H1 (cell line): Measurements from ENCODE around the gene MAPK9. TPM values are rescaled to one million over a fixed set of nuclear protein-coding genes. Genes with fewer than 3 reads are reported as not detected.

Experiments
- CTCF ChIA-PET: fragments of 300-600 bp; sonication (Branson Sonifier 250); formaldehyde crosslinking; loops from one replicate; lab custom pipeline; 2021; ENCODE audit not compliant: partially characterized antibody; lab: Charles Lee
- POLR2A ChIA-PET: fragments of 300-600 bp; sonication (Branson Sonifier 250); formaldehyde crosslinking; loops from one replicate; lab custom pipeline; 2021; ENCODE audit warnings: inconsistent platforms; ENCODE audit not compliant: partially characterized antibody; lab: Charles Lee
- DNase-seq, 2 experiments: peaks; one replicate each; pipeline versions ENCODE4 v3.0.0 to v3.0.0-alpha.2; 2010 to 2022; ENCODE audit warnings: low spot score in 2 of 2, low read depth in 1 of 2, mixed read lengths in 1 of 2
- FAIRE-seq: peaks from 2 replicates; lab custom pipeline; 2011; peaks lifted over from hg19 to GRCh38; lab: Jason Lieb, UNC
- H2AFZ ChIP-seq: 2 replicates; pipeline ENCODE4 v1.8.1; 2012; ENCODE audit warnings: low read length, inconsistent platforms
- H2AK5ac ChIP-seq: 2 replicates; pipeline ENCODE4 v1.6.1; 2013; ENCODE audit warnings: low read depth, low read length
- H2BK120ac ChIP-seq: replicated peaks from 2 replicates; pipeline ENCODE3; 2013; ENCODE audit warnings: low read depth, low read length, inconsistent platforms
- H2BK12ac ChIP-seq: 2 replicates; pipeline ENCODE4 v1.6.1; 2013; ENCODE audit warnings: low read depth, low read length
- H2BK15ac ChIP-seq: 2 replicates; pipeline ENCODE4 v1.6.1; 2013; ENCODE audit warnings: low read length
- H2BK20ac ChIP-seq: 2 replicates; pipeline ENCODE4 v1.6.1; 2013; ENCODE audit warnings: low read length
- H2BK5ac ChIP-seq: 2 replicates; pipeline ENCODE4 v1.6.1; 2013; ENCODE audit warnings: low read depth, low read length
- H3K14ac ChIP-seq: 2 replicates; pipeline ENCODE4 v1.6.1; 2013; ENCODE audit warnings: inconsistent platforms; ENCODE audit not compliant: insufficient read length
- H3K18ac ChIP-seq: 2 replicates; pipeline ENCODE4 v1.6.1; 2013; ENCODE audit warnings: low read length; ENCODE audit errors: extremely low read depth
- H3K23ac ChIP-seq: 2 replicates; pipeline ENCODE4 v1.6.1; 2013; ENCODE audit warnings: inconsistent platforms; ENCODE audit not compliant: insufficient read length
- H3K23me2 ChIP-seq: 2 replicates; pipeline ENCODE4 v1.6.1; 2013; ENCODE audit warnings: low read depth, low read length
- H3K27ac ChIP-seq: 2 replicates; pipeline ENCODE4 v1.6.1; 2011; ENCODE audit warnings: low read depth, low read length, inconsistent platforms
- H3K27me3 ChIP-seq, 4 experiments: replicated peaks in 1 of 4; 1 replicate in 1 of 4; 2 replicates in 3 of 4; pipeline versions ENCODE4 v1.6.1 to v1.8.1; 2011 to 2013; ENCODE audit warnings: low read length in 3 of 4, mild to moderate bottlenecking in 3 of 4, inconsistent platforms in 2 of 4, mixed read lengths in 2 of 4, moderate library complexity in 1 of 4; ENCODE audit not compliant: control insufficient read depth in 3 of 4, insufficient read depth in 3 of 4; ENCODE audit errors: extremely low read depth in 1 of 4
- H3K36me3 ChIP-seq, 4 experiments: 2 replicates each; pipeline versions ENCODE4 v1.6.1 to v1.8.1; 2011 to 2013; ENCODE audit warnings: mild to moderate bottlenecking in 4 of 4, low read length in 3 of 4, moderate library complexity in 2 of 4, control low read depth in 1 of 4, inconsistent platforms in 1 of 4; ENCODE audit not compliant: insufficient read depth in 4 of 4, control insufficient read depth in 2 of 4
- H3K4ac ChIP-seq: replicated peaks from 2 replicates; pipeline ENCODE3; 2013; ENCODE audit warnings: low read length, low read depth, mixed read lengths, inconsistent platforms; ENCODE audit not compliant: insufficient read length
- H3K4me1 ChIP-seq, 4 experiments: replicated peaks in 1 of 4; 1 replicate in 1 of 4; 2 replicates in 3 of 4; pipeline versions ENCODE4 v1.6.1 to v1.8.1; 2011 to 2013; ENCODE audit warnings: low read length in 3 of 4, inconsistent platforms in 2 of 4, mixed read lengths in 1 of 4; ENCODE audit not compliant: insufficient read depth in 4 of 4, control insufficient read depth in 3 of 4
- H3K4me2 ChIP-seq, 2 experiments: 2 replicates each; pipeline versions ENCODE4 v1.6.1 to v1.8.1; 2011 to 2013; ENCODE audit warnings: low read depth in 2 of 2, low read length in 2 of 2, control low read depth in 1 of 2, inconsistent platforms in 1 of 2, mild to moderate bottlenecking in 1 of 2; ENCODE audit not compliant: insufficient read depth in 1 of 2
- H3K4me3 ChIP-seq, 4 experiments: fragments of 200-600, 300-600 bp in 1 of 4; sonication (generic), shearing (Covaris generic), sonication (Bioruptor Twin) in 1 of 4; 2 replicates each; pipeline versions ENCODE4 v1.5.1 to v1.8.1; 2011 to 2016; ENCODE audit warnings: low read length in 4 of 4, low read depth in 3 of 4, control low read depth in 2 of 4, inconsistent platforms in 2 of 4, mild to moderate bottlenecking in 2 of 4, mixed read lengths in 1 of 4, moderate library complexity in 1 of 4; ENCODE audit not compliant: insufficient read depth in 2 of 4; ENCODE audit errors: extremely low read depth in 1 of 4
- H3K56ac ChIP-seq: replicated peaks from 2 replicates; pipeline ENCODE3; 2013; ENCODE audit warnings: low read depth, mild to moderate bottlenecking, mixed read lengths, low read length, inconsistent platforms; ENCODE audit not compliant: insufficient read length
- H3K79me1 ChIP-seq: 2 replicates; pipeline ENCODE4 v1.6.1; 2013; ENCODE audit warnings: low read depth, low read length, control low read depth
- H3K79me2 ChIP-seq, 2 experiments: 2 replicates each; pipeline versions ENCODE4 v1.6.1 to v1.8.1; 2012 to 2013; ENCODE audit warnings: low read length in 2 of 2, mild to moderate bottlenecking in 2 of 2, inconsistent platforms in 1 of 2; ENCODE audit not compliant: insufficient read depth in 2 of 2, control insufficient read depth in 1 of 2
- H3K9ac ChIP-seq, 4 experiments: replicated peaks in 1 of 4; 1 replicate in 1 of 4; 2 replicates in 3 of 4; pipeline versions ENCODE4 v1.6.1 to v1.8.1; 2011 to 2013; ENCODE audit warnings: low read depth in 3 of 4, low read length in 3 of 4, control low read depth in 2 of 4, mild to moderate bottlenecking in 2 of 4, moderate library complexity in 2 of 4, inconsistent platforms in 1 of 4; ENCODE audit errors: extremely low read depth in 1 of 4
- H3K9me3 ChIP-seq, 2 experiments: 2 replicates each; pipeline versions ENCODE4 v1.6.1 to v1.8.1; 2012 to 2013; ENCODE audit warnings: mild to moderate bottlenecking in 2 of 2, moderate library complexity in 2 of 2, control low read depth in 1 of 2, inconsistent platforms in 1 of 2, low read depth in 1 of 2, low read length in 1 of 2, mixed read lengths in 1 of 2; ENCODE audit not compliant: insufficient read depth in 2 of 2
- H4K20me1 ChIP-seq, 2 experiments: replicated peaks in 1 of 2; 2 replicates each; pipeline versions ENCODE3 to v1.8.1; 2011 to 2013; ENCODE audit warnings: inconsistent platforms in 2 of 2, low read length in 2 of 2, mild to moderate bottlenecking in 1 of 2; ENCODE audit not compliant: insufficient read depth in 2 of 2, control insufficient read depth in 1 of 2
- H4K5ac ChIP-seq: 2 replicates; pipeline ENCODE4 v1.6.1; 2013; ENCODE audit warnings: low read length, low read depth, mixed read lengths, inconsistent platforms; ENCODE audit not compliant: insufficient read length
- H4K8ac ChIP-seq: 2 replicates; pipeline ENCODE4 v1.8.0; 2013; ENCODE audit warnings: mild to moderate bottlenecking, moderate library complexity, low read length, inconsistent platforms; ENCODE audit not compliant: insufficient read depth; ENCODE audit errors: extremely low read depth
- H4K91ac ChIP-seq: replicated peaks from 2 replicates; pipeline ENCODE3; 2013; ENCODE audit warnings: low read length, mixed read lengths, inconsistent platforms; ENCODE audit not compliant: insufficient read length
- TCF12 ChIP-seq: IDR thresholded peaks from 2 replicates; pipeline ENCODE4 v1.6.1; 2011; ENCODE audit warnings: low read depth, mild to moderate bottlenecking, low read length
- WGBS, 2 experiments: shearing (Covaris generic) in 1 of 2; methylation state at CpG; one replicate each; pipeline versions ENCODE4 v1.1.6 to v1.1.7; 2013 to 2015; ENCODE audit warnings: low lambda C conversion rate in 2 of 2, mixed read lengths in 2 of 2, inconsistent platforms in 1 of 2, low coverage in 1 of 2, missing lambda C conversion rate in 1 of 2; ENCODE audit not compliant: insufficient replicate concordance in 2 of 2, insufficient coverage in 1 of 2, insufficient read length in 1 of 2; ENCODE audit errors: extremely low coverage in 1 of 2, missing lambda C conversion rate in 1 of 2; 5-methylcytosine and 5-hydroxymethylcytosine counted together
- polyA plus RNA-seq, 7 experiments: library from polyadenylated mRNA; depleted of rRNA in 3 of 7; stranded (reverse) in 5 of 7; unstranded in 2 of 7; fragments of >200 nt in 5 of 7; fragments of 200-250 nt in 2 of 7; gene quantifications; 1 replicate in 5 of 7; 2 replicates in 1 of 7; 4 replicates in 1 of 7; pipeline versions ENCODE4 v1.2.1 to v1.2.3, GENCODE V29; 2011 to 2013; ENCODE audit warnings: missing spikeins in 2 of 7, mixed read lengths in 2 of 7
- total RNA-seq: library from RNA; stranded (reverse); fragmentation: NEBNext Ultra II Directional; extraction: Animal tissue kit (Norgen Biotek cat#: 25700); gene quantifications from 2 replicates; pipeline ENCODE4 v1.2.1, GENCODE V29; 2021
- TF ChIP-seq, protein P1 (sequence below), 3 experiments: IDR thresholded peaks; 1 replicate in 2 of 3; 2 replicates in 1 of 3; pipeline versions ENCODE4 v1.5.1 to v1.6.1; 2011; ENCODE audit warnings: low read length in 3 of 3, mild to moderate bottlenecking in 3 of 3, inconsistent platforms in 2 of 3, low read depth in 1 of 3, moderate library complexity in 1 of 3; ENCODE audit not compliant: insufficient read depth in 1 of 3; ENCODE audit errors: control extremely low read depth in 1 of 3

Gene MAPK9
- total and polyA plus RNA-seq, 2 of the 8 experiments (the other 6 are each of a cell fraction or from before 2014, with no cell fraction given) = 22.3 to 43.7 TPM

DNA sequence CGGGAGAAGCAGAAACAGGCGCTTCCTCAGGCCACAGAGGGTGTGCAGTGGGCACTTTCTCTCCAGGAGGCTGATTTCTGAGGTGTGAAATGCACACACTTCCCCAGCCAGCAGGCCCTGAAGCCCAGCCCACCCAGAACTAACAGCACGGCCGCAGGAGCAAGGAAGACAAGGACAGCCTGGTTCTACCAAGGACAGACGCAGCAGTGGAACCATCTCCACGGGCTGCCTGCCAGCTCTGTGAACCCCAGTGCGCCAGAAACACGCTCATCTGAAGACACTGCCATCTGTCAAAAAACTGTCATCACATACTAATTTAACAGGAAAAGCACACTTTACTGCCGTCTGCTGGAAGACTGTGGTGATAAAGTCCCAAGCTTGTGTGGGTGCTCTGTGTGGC lies 40.7 kb downstream of the MAPK9 start:
- no peak overlapping the region for H4K91ac ChIP-seq
- no peak overlapping the region for H3K4ac ChIP-seq
- H2BK15ac ChIP-seq = no peak overlapping the region
- H3K23ac ChIP-seq = no peak overlapping the region
- H3K79me1 ChIP-seq = no peaks in the 10 kb centered on the region
- no peak overlapping the region for H2BK5ac ChIP-seq
- H3K36me3 ChIP-seq = peaks cover 0 to 56% (median 17%) of the 10 kb centered on the region in 4 experiments; a peak in 5 of 8 replicates
- no peak for TF ChIP-seq TCF12
- TF ChIP-seq, protein P1, sequence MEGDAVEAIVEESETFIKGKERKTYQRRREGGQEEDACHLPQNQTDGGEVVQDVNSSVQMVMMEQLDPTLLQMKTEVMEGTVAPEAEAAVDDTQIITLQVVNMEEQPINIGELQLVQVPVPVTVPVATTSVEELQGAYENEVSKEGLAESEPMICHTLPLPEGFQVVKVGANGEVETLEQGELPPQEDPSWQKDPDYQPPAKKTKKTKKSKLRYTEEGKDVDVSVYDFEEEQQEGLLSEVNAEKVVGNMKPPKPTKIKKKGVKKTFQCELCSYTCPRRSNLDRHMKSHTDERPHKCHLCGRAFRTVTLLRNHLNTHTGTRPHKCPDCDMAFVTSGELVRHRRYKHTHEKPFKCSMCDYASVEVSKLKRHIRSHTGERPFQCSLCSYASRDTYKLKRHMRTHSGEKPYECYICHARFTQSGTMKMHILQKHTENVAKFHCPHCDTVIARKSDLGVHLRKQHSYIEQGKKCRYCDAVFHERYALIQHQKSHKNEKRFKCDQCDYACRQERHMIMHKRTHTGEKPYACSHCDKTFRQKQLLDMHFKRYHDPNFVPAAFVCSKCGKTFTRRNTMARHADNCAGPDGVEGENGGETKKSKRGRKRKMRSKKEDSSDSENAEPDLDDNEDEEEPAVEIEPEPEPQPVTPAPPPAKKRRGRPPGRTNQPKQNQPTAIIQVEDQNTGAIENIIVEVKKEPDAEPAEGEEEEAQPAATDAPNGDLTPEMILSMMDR (IDR thresholded peaks at IDR 0.05; ENCODE audit: control extremely low read depth in 1 of 3, insufficient read depth in 1 of 3, low read depth in 1 of 3, low read length in 3 of 3) = no peak
- TF ChIP-seq, all 59 proteins: peak for 0
- Histone ChIP-seq H2BK20ac (no peak overlapping the region), H3K4me3 (no peak overlapping the region), H3K56ac (no peak overlapping the region), H3K23me2 (no peaks in the 10 kb centered on the region), H3K9ac (no peak overlapping the region), H3K9me3 (peaks cover 43 to 51% of the 10 kb centered on the region in 2 experiments), H3K18ac (no peak overlapping the region), H3K4me2 (no peak overlapping the region), H4K8ac (no peak overlapping the region; the same call in 1 of the 2 replicates), H2AFZ (no peak overlapping the region), H4K20me1 (no peaks in the 10 kb centered on the region), H3K79me2 (no peaks in the 10 kb centered on the region), H3K4me1 (no peaks in the 10 kb centered on the region), H2BK12ac (no peak overlapping the region), H3K27me3 (no peaks in the 10 kb centered on the region), H3K27ac (no peak overlapping the region), H2AK5ac (no peak overlapping the region), H4K5ac (no peak overlapping the region), H3K14ac (no peak overlapping the region), H2BK120ac (no peak overlapping the region)
- ChIA-PET CTCF (no interaction called here), POLR2A (no interaction called here)
- WGBS, 2 experiments = 91% methylated on average over 9 of the region's 9 CpGs; no CpG with 5 or more reads in 1 of the 2 experiments
- FAIRE-seq (no peak), DNase-seq (no peak)
